Breast epithelium (tissue), 3 donors: Measurements from ENCODE around the gene IGFLR1.

Experiments used
- CTCF ChIP-seq, 3 donors: fragments of 450-650 bp; IDR thresholded peaks; one replicate each; pipeline ENCODE4 v1.5.1; 2016 to 2017; ENCODE audit warnings: antibody characterized with exemption in 3 of 3, mild to moderate bottlenecking in 3 of 3, moderate library complexity in 3 of 3
- POLR2AphosphoS5 ChIP-seq, 3 donors: sonication (generic); formaldehyde crosslinking; IDR thresholded peaks; one replicate each; pipeline ENCODE4 v1.6.1; 2017; ENCODE audit warnings: antibody characterized with exemption in 3 of 3

DNA sequence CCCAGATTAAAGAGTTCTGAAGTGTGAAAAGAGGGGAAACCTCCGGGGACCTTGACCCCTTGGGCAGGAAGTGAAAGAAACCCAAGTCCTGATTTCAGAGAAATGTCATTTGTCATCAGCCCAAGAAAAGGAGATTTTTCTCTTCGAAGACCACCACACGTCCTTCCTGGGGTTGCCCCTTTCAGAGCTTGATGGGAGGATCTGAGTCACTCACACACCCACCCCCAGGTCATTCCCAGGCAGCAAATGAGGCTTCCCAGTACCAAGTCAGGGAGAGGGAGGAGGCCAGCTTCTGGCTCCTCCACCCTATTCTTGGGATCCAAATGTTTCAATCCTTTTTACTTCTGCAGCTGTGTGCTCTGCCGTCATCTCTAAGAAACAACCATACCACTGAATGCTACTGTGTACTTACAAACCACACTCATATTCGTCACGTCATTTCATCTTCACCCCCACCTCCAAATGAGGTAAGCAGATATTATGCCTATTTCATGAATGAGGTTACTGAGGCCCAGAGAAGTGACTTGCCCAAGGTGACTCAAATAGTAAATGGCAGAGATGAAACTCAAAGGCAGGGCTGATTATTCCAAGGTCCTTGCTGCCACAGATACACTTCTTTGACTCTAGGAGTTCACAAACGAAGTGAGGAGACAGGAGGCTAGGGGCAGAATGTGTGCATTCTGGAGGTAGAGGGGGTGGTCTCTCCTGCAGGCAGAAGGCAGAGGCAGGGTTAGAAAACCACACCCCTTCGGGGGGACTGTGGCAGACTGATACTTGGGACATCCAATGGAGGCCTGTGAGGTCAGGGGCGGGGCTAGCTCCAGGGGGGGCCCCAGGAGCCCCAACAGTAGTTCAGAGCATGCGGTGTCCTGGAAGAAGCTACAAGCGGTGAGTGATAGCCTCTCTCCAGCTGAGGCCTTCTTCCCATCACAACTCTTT is 29.4 kb downstream of the IGFLR1 start:
- TF ChIP-seq CTCF (IDR thresholded peaks at IDR 0.05) (no peak), POLR2AphosphoS5 (IDR thresholded peaks at IDR 0.05) (no peak)
